ENCODE data around the gene ZNF507. TPM values are rescaled to one million over a fixed set of nuclear protein-coding genes. Genes with fewer than 3 reads are reported as not detected.

ZNF507 gene
- total and polyA plus RNA-seq, 2 of the 8 experiments (the other 6 are each of a cell fraction or from before 2014, with no cell fraction given): 8.6 to 28.8 TPM

GRCh38 chr19:32364040-32364439 lies 18.6 kb downstream of the ZNF507 start (continued):
- TF ChIP-seq EP300 (IDR thresholded peaks at IDR 0.05; ENCODE audit: borderline replicate concordance in 1 of 2, low read depth in 2 of 2, low read length in 2 of 2): no peak
